HepG2 (cell line): ENCODE results near the gene CAPG. TPM values are rescaled to one million over a fixed set of nuclear protein-coding genes. Genes with fewer than 3 reads are reported as not detected.

Experiments
- ATF7-NPFF ChIP-seq: sonication (generic); formaldehyde crosslinking; IDR thresholded peaks from 2 replicates; pipeline ENCODE4 v1.8.1; 2023; ENCODE audit warnings: mild to moderate bottlenecking, low read depth, missing genetic modification reagents, moderate library complexity
- HNRNPH1 ChIP-seq: fragments of 200-400 bp; formaldehyde crosslinking; optimal IDR thresholded peaks from 2 replicates; pipeline ENCODE3; 2017; ENCODE audit warnings: mild to moderate bottlenecking, low read depth, low read length
- NR2F1 ChIP-seq, 2 experiments: fragments of 450-650 bp in 1 of 2; formaldehyde crosslinking in 1 of 2; IDR thresholded peaks; 2 replicates each; pipeline versions ENCODE4 v1.5.0 to v1.6.1; 2016 to 2020; ENCODE audit warnings: mild to moderate bottlenecking in 1 of 2, missing compliant biosample characterization in 1 of 2, missing genetic modification reagents in 1 of 2, moderate library complexity in 1 of 2
- RERE ChIP-seq: IDR thresholded peaks from 2 replicates; pipeline ENCODE4 v1.6.1; 2016; ENCODE audit warnings: low read depth, missing genetic modification reagents, missing compliant biosample characterization
- SIX1 ChIP-seq: sonication (generic); formaldehyde crosslinking; IDR thresholded peaks from 2 replicates; pipeline ENCODE4 v1.4.0; 2020; ENCODE audit warnings: missing genetic modification reagents, borderline replicate concordance
- ZBTB4 ChIP-seq: sonication (generic); formaldehyde crosslinking; IDR thresholded peaks from 2 replicates; pipeline ENCODE4 v1.4.0; 2020; ENCODE audit warnings: missing genetic modification reagents, mild to moderate bottlenecking, borderline replicate concordance
- ZFP90 ChIP-seq: sonication (generic); formaldehyde crosslinking; IDR thresholded peaks from 2 replicates; pipeline ENCODE4 v1.8.0; 2022; ENCODE audit warnings: missing genetic modification reagents, mild to moderate bottlenecking, inconsistent platforms, borderline replicate concordance
- ZNF101 ChIP-seq: sonication (generic); formaldehyde crosslinking; IDR thresholded peaks from 2 replicates; pipeline ENCODE4 v1.4.0; 2020; ENCODE audit warnings: mild to moderate bottlenecking, low read depth, missing genetic modification reagents, borderline replicate concordance
- ZNF225 ChIP-seq: sonication (generic); formaldehyde crosslinking; IDR thresholded peaks from 2 replicates; pipeline ENCODE4 v1.4.0; 2020; ENCODE audit warnings: mild to moderate bottlenecking, missing genetic modification reagents
- ZNF280B ChIP-seq: sonication (generic); formaldehyde crosslinking; IDR thresholded peaks from 2 replicates; pipeline ENCODE4 v1.5.0; 2020; ENCODE audit warnings: missing genetic modification reagents, mild to moderate bottlenecking, borderline replicate concordance
- ZNF713 ChIP-seq: sonication (generic); formaldehyde crosslinking; IDR thresholded peaks from 2 replicates; pipeline ENCODE4 v1.4.0; 2020; ENCODE audit warnings: mild to moderate bottlenecking, missing genetic modification reagents
- ZNF841 ChIP-seq: sonication (generic); formaldehyde crosslinking; IDR thresholded peaks from 2 replicates; pipeline ENCODE4 v1.8.1; 2023; ENCODE audit warnings: missing genetic modification reagents, borderline replicate concordance
- polyA plus RNA-seq, 8 experiments: library from polyadenylated mRNA; depleted of rRNA in 3 of 8; stranded (reverse) in 7 of 8; unstranded in 1 of 8; fragments of >200 nt; fragmentation: Illumina TruSeq in 4 of 8; extraction: Trizol in 4 of 8; gene quantifications; 2 replicates each; pipeline versions ENCODE4 v1.2.1 to v1.2.3, GENCODE V29; 2011 to 2016; ENCODE audit warnings: low read depth in 4 of 8, missing spikeins in 1 of 8, mixed read lengths in 1 of 8; ENCODE audit not compliant: insufficient read depth in 1 of 8
- total RNA-seq, 5 experiments: library from RNA; depleted of rRNA; stranded (reverse); fragments of >200 nt; fragmentation: Illumina TruSeq; extraction: Trizol; gene quantifications; 2 replicates each; pipeline ENCODE4 v1.2.3, GENCODE V29; 2016; ENCODE audit warnings: low read depth in 1 of 5

Gene CAPG
- total and polyA plus RNA-seq, 2 of the 13 experiments (the other 11 are each of a cell fraction or from before 2014, with no cell fraction given): 12.7 to 18.2 TPM

GRCh38 chr2:85354286-85355072 is 55.7 kb downstream of the CAPG start, which contains the start of the genes ELMOD3 and RETSAT (continued):
- TF ChIP-seq ZBTB4 (CRISPR knock-in tag) (peak; percentile 94), HNRNPH1 (no peak), ZNF225 (CRISPR knock-in tag) (no peak), ATF7-NPFF (0 out of 2 replicates have a peak, but pooled peaks have one; percentile 37), ZNF713 (no peak; the same call in 1 of the 2 replicates), ZFP90 (CRISPR knock-in tag) (peak; percentile 93; the same call in 1 of the 2 replicates), ZNF280B (CRISPR knock-in tag) (peak; percentile 63; the same call in 1 of the 2 replicates), NR2F1 (CRISPR knock-in tag; IDR thresholded peaks at IDR 0.05) (no peak), ZNF101 (CRISPR knock-in tag) (peak; percentile 94; the same call in 1 of the 2 replicates), ZNF841 (CRISPR knock-in tag) (no peak), SIX1 (CRISPR knock-in tag) (no peak; the same call in 1 of the 2 replicates), RERE (CRISPR knock-in tag) (0 out of 2 replicates have a peak, but pooled peaks have one; percentile 60)
